SK-N-SH treated with all-trans-retinoic acid at 6 μM for 48 hours (cell line): ENCODE data around the gene KIF2A.

Experiments
- CREB5 ChIP-seq: fragments of 250-450 bp; sonication (Bioruptor Pico); IDR thresholded peaks from 2 replicates; pipeline ENCODE4 v1.5.1; 2020; ENCODE audit warnings: low read depth, mild to moderate bottlenecking, moderate library complexity
- CSDC2 ChIP-seq: fragments of 250-450 bp; sonication (Bioruptor Pico); IDR thresholded peaks from 2 replicates; pipeline ENCODE4 v1.5.0; 2020; ENCODE audit warnings: mild to moderate bottlenecking, moderate library complexity
- ISL1 ChIP-seq: fragments of 250-450 bp; sonication (Bioruptor Pico); IDR thresholded peaks from 2 replicates; pipeline ENCODE4 v2.1.2; 2022; ENCODE audit warnings: mild to moderate bottlenecking, moderate library complexity
- OSR1 ChIP-seq: fragments of 250-450 bp; sonication (Bioruptor Pico); IDR thresholded peaks from 2 replicates; pipeline ENCODE4 v1.8.0; 2022; ENCODE audit warnings: moderate library complexity, mild to moderate bottlenecking, inconsistent platforms
- PATZ1 ChIP-seq: fragments of 250-450 bp; sonication (Bioruptor Pico); IDR thresholded peaks from 2 replicates; pipeline ENCODE4 v1.8.0; 2020; ENCODE audit warnings: mild to moderate bottlenecking, moderate library complexity, borderline replicate concordance
- RARB ChIP-seq: fragments of 250-450 bp; sonication (Bioruptor Pico); IDR thresholded peaks from 2 replicates; pipeline ENCODE4 v1.8.0; 2021; ENCODE audit warnings: mild to moderate bottlenecking, moderate library complexity
- SNAI2 ChIP-seq: fragments of 250-450 bp; sonication (Bioruptor Pico); IDR thresholded peaks from 2 replicates; pipeline ENCODE4 v1.5.0; 2020; ENCODE audit warnings: mild to moderate bottlenecking, moderate library complexity
- TCF4 ChIP-seq: fragments of 250-450 bp; sonication (Bioruptor Pico); IDR thresholded peaks from 2 replicates; pipeline ENCODE4 v1.8.0; 2021; ENCODE audit warnings: mild to moderate bottlenecking, moderate library complexity, borderline replicate concordance
- ZFP3 ChIP-seq: fragments of 250-450 bp; sonication (Bioruptor Pico); IDR thresholded peaks from 2 replicates; pipeline ENCODE4 v1.5.0; 2020; ENCODE audit warnings: mild to moderate bottlenecking, moderate library complexity
- ZFP30 ChIP-seq: fragments of 450-650 bp; formaldehyde crosslinking; IDR thresholded peaks from 2 replicates; pipeline ENCODE4 v1.5.0; 2022; ENCODE audit warnings: mild to moderate bottlenecking, moderate library complexity
- ZNF70 ChIP-seq: fragments of 450-650 bp; formaldehyde crosslinking; IDR thresholded peaks from 2 replicates; pipeline ENCODE4 v1.5.0; 2020; ENCODE audit warnings: mild to moderate bottlenecking, moderate library complexity
- TF ChIP-seq, protein P1 (sequence below): fragments of 250-450 bp; sonication (Bioruptor Pico); IDR thresholded peaks from 2 replicates; pipeline ENCODE4 v1.5.1; 2021; ENCODE audit warnings: mild to moderate bottlenecking, moderate library complexity

DNA sequence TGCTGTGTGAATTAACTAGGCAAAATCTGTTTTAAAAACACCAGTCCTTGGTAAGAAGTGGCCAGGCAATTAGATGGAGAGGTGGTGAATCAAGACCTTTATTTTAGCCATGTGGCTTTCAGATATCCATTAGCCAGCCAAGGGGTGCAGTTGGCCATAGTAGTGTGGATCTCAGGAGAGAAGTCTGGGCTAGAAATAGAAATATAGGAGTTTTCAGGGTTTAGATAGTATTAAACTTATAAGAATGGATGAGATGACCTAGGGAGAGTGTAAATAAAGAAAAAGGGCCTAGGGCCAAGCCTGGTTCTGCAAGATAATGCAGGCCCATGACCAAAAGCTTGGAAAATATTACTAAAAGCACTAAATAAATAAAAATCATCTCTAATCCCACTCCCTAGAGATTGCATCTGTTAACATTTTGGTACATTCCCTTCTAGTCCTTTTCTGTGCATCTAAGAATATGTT is 40.3 kb upstream of the KIF2A start:
- no peak for TF ChIP-seq ISL1 (CRISPR knock-in tag)
- no peak for TF ChIP-seq ZNF70 (CRISPR knock-in tag)
- no peak for TF ChIP-seq SNAI2 (CRISPR knock-in tag)
- TF ChIP-seq, protein P1, sequence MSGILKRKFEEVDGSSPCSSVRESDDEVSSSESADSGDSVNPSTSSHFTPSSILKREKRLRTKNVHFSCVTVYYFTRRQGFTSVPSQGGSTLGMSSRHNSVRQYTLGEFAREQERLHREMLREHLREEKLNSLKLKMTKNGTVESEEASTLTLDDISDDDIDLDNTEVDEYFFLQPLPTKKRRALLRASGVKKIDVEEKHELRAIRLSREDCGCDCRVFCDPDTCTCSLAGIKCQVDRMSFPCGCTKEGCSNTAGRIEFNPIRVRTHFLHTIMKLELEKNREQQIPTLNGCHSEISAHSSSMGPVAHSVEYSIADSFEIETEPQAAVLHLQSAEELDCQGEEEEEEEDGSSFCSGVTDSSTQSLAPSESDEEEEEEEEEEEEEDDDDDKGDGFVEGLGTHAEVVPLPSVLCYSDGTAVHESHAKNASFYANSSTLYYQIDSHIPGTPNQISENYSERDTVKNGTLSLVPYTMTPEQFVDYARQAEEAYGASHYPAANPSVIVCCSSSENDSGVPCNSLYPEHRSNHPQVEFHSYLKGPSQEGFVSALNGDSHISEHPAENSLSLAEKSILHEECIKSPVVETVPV: no peak
- no peak for TF ChIP-seq CREB5
- no peak for TF ChIP-seq ZFP3 (CRISPR knock-in tag)
- TF ChIP-seq CSDC2 (CRISPR knock-in tag): no peak
- TF ChIP-seq TCF4 (CRISPR knock-in tag): no peak
- TF ChIP-seq OSR1 (CRISPR knock-in tag): no peak
- TF ChIP-seq ZFP30: no peak
- TF ChIP-seq PATZ1: no peak
- no peak for TF ChIP-seq RARB (CRISPR knock-in tag)
